ENCODE results near the gene ITPR2. TPM values are rescaled to one million over a fixed set of nuclear protein-coding genes. Genes with fewer than 3 reads are reported as not detected.
"Not testable (repeated sequence)": the region's sequence is repeated elsewhere in the genome, so short reads cannot be mapped to it uniquely, and the experiment has no call there.

ITPR2 gene
- total and polyA plus RNA-seq, 2 experiments from 2014 or later: 5.0 to 9.1 TPM

DNA sequence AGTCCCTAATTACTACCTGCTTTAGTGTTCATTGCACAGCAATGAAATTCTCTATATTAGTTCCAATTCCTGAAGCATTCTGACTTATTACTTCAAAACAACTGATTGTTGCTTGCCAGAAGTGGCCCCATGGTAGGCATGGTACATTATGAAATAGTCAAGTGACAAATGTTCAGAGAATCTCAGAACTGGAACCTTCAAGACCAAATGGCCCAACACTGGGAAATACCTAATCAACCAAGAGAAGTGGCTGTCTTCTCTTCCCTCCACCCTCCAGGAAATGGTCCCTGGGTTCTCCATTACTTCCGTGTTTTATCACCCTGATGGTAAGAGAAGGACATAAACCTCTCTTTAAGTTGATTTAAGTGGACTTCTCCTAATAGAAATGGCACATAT is 49.9 kb downstream of the ITPR2 start:
- Histone ChIP-seq H3K36me3 (ENCODE audit: low read depth) (no peaks in the 10 kb centered on the region), H3K79me2 (ENCODE audit: insufficient read depth) (no peaks in the 10 kb centered on the region), H3K9me3 (ENCODE audit: low read depth) (no peaks in the 10 kb centered on the region), H3K27me3 (replicated peaks; ENCODE audit: insufficient read depth) (no peaks in the 10 kb centered on the region), H3K4me3 (no peak overlapping the region), H3K4me2 (ENCODE audit: unreplicated experiment) (no peak overlapping the region), H3K27ac (no peak overlapping the region), H2AFZ (no peak overlapping the region), H3K9ac (no peak overlapping the region), H4K20me1 (ENCODE audit: insufficient read depth) (no peaks in the 10 kb centered on the region), H3K9me2 (ENCODE audit: insufficient read depth) (no peaks in the 10 kb centered on the region), H3K4me1 (ENCODE audit: insufficient read depth) (peaks cover 17% of the 10 kb centered on the region), H3F3A (ENCODE audit: insufficient read depth) (peaks cover 14% of the 10 kb centered on the region)
- WGBS, 2 experiments (ENCODE audit: low coverage in 1 of 2, low lambda C conversion rate in 2 of 2, missing lambda C conversion rate in 2 of 2): 69 to 71% methylated on average over 1 of the region's 1 CpG
- no peak for DNase-seq
- TF ChIP-seq EZH2 (IDR thresholded peaks at IDR 0.05; ENCODE audit: insufficient read depth, poor library complexity, severe bottlenecking) (no peak), EZH2phosphoT487 (IDR thresholded peaks at IDR 0.05; ENCODE audit: insufficient read depth, low read depth) (no peak)
- in situ Hi-C loops (cut with MboI): no loop called here

- in situ Hi-C loops (cut with MboI): no loop called here
- H2AFZ ChIP-seq: no peak overlapping the region
- H3K4me3 ChIP-seq: no peak overlapping the region
- peaks cover 12% of the 10 kb centered on the region for H3K4me1 ChIP-seq (ENCODE audit: insufficient read depth)
- no peaks in the 10 kb centered on the region for H3K79me2 ChIP-seq (ENCODE audit: insufficient read depth)
- peaks cover 12% of the 10 kb centered on the region for H3F3A ChIP-seq (ENCODE audit: insufficient read depth)
- H3K27me3 ChIP-seq (replicated peaks; ENCODE audit: insufficient read depth): no peaks in the 10 kb centered on the region
- no peak overlapping the region for H3K9ac ChIP-seq
- no peak overlapping the region for H3K27ac ChIP-seq
- no peak overlapping the region for H3K4me2 ChIP-seq (ENCODE audit: unreplicated experiment)
- no peaks in the 10 kb centered on the region for H3K9me2 ChIP-seq (ENCODE audit: insufficient read depth)
- H4K20me1 ChIP-seq (ENCODE audit: insufficient read depth): no peaks in the 10 kb centered on the region
- H3K9me3 ChIP-seq (ENCODE audit: low read depth): no peaks in the 10 kb centered on the region
- WGBS, 2 experiments (ENCODE audit: low coverage in 1 of 2, low lambda C conversion rate in 2 of 2, missing lambda C conversion rate in 2 of 2): 76 to 79% methylated on average over 3 of the region's 3 CpGs
- no peak for DNase-seq
- no peak for TF ChIP-seq EZH2phosphoT487 (IDR thresholded peaks at IDR 0.05; ENCODE audit: insufficient read depth, low read depth)
- no peak for TF ChIP-seq EZH2 (IDR thresholded peaks at IDR 0.05; ENCODE audit: insufficient read depth, poor library complexity, severe bottlenecking)
- no peaks in the 10 kb centered on the region for H3K36me3 ChIP-seq (ENCODE audit: low read depth)
Measured at GRCh38 chr12:26782372-26783130, 50.4 kb downstream of the ITPR2 start.

DNA sequence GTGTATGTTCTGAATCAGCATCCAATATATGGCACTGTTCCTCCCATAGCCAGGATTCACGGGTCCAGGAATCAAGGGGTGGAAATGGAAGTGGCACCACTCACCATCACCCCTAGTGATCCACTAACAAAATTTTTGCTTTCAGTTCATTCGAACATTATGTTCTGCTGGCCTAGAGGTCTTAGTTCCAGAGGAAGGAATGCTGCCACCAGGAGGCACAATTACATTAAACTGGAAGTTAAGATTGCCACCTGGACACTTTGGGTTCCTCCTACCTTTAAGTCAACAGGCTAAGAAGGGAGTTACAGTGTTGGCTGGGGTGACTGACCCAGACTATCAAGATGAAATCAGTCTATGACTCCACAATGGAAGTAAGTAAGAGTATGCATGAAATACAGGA is 52.3 kb downstream of the ITPR2 start:
- H3K4me2 ChIP-seq (ENCODE audit: unreplicated experiment); H3K9me3 ChIP-seq (ENCODE audit: low read depth); H3K4me1 ChIP-seq (ENCODE audit: insufficient read depth); H3K27me3 ChIP-seq (replicated peaks; ENCODE audit: insufficient read depth); H3K9me2 ChIP-seq (ENCODE audit: insufficient read depth); H2AFZ ChIP-seq; H3F3A ChIP-seq (ENCODE audit: insufficient read depth); in situ Hi-C loops (cut with MboI); H4K20me1 ChIP-seq (ENCODE audit: insufficient read depth); H3K79me2 ChIP-seq (ENCODE audit: insufficient read depth); H3K4me3 ChIP-seq; H3K9ac ChIP-seq; DNase-seq; H3K36me3 ChIP-seq (ENCODE audit: low read depth); H3K27ac ChIP-seq: not testable (repeated sequence)
- 92 to 97% methylated on average over 2 of the region's 2 CpGs for WGBS, 2 experiments (ENCODE audit: low coverage in 1 of 2, low lambda C conversion rate in 2 of 2, missing lambda C conversion rate in 2 of 2)

- H3K9me3 ChIP-seq (ENCODE audit: low read depth); H2AFZ ChIP-seq; H3F3A ChIP-seq (ENCODE audit: insufficient read depth); H3K9ac ChIP-seq; H3K27me3 ChIP-seq (replicated peaks; ENCODE audit: insufficient read depth); H3K9me2 ChIP-seq (ENCODE audit: insufficient read depth); H3K4me1 ChIP-seq (ENCODE audit: insufficient read depth); H3K27ac ChIP-seq; DNase-seq; H3K4me3 ChIP-seq; H3K79me2 ChIP-seq (ENCODE audit: insufficient read depth); H3K4me2 ChIP-seq (ENCODE audit: unreplicated experiment); H3K36me3 ChIP-seq (ENCODE audit: low read depth); H4K20me1 ChIP-seq (ENCODE audit: insufficient read depth); in situ Hi-C loops (cut with MboI): not testable (repeated sequence)
- WGBS, 2 experiments (ENCODE audit: low coverage in 1 of 2, low lambda C conversion rate in 2 of 2, missing lambda C conversion rate in 2 of 2): 83 to 87% methylated on average over 5 of the region's 5 CpGs
Measured at GRCh38 chr12:26778173-26778775, 54.7 kb downstream of the ITPR2 start.
